Measurements from ENCODE around the gene RCBTB1.

The RCBTB1 gene

GRCh38 chr13:49516467-49516866 lies 68.9 kb downstream of the RCBTB1 start:
- no peak for DNase-seq (ENCODE audit: low read depth in 2 of 2)

DNA sequence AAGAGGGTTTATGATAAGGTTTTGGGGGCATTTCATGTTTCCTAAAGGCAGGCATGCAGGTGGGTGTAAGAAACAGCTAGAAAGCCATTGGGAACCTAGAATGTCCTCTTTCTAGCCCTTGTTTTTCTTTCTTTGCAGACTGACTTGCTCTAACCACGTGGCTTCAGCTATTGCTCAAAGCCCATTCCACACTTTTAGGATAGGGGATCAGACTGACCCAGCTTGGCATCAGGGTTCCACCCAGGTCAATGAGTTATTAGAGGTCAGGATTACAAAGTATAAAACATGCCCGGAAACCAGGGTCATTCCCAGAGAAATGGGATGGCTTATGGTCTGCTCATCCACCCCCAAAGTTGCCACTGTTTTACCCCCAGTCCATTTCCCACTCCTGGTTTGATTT lies 72.8 kb downstream of the RCBTB1 start:
- no peak for DNase-seq (ENCODE audit: low read depth in 2 of 2)

GRCh38 chr13:49503951-49504350 lies 81.4 kb downstream of the RCBTB1 start:
- DNase-seq (ENCODE audit: low read depth in 2 of 2): no peak

DNA sequence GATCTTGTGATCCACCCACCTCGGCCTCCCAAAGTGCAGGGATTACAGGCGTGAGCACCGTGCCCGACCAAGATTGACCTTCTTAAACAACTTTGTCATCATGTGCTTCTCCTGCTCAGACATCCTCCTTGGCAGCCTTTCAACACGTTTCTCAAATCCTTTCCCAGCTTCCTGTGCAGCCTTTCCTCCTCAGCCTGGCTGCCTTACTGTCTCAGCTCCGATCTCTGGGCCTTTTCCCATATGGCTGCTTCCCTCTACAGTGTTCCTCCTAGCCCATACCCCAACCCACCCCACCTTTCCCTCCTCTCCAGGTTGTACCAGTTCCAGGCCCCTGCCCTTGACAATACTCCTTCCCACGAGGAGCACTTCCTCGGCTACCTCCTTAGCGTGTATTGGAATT lies 82.4 kb downstream of the RCBTB1 start:
- DNase-seq (ENCODE audit: low read depth in 2 of 2): no peak

DNA sequence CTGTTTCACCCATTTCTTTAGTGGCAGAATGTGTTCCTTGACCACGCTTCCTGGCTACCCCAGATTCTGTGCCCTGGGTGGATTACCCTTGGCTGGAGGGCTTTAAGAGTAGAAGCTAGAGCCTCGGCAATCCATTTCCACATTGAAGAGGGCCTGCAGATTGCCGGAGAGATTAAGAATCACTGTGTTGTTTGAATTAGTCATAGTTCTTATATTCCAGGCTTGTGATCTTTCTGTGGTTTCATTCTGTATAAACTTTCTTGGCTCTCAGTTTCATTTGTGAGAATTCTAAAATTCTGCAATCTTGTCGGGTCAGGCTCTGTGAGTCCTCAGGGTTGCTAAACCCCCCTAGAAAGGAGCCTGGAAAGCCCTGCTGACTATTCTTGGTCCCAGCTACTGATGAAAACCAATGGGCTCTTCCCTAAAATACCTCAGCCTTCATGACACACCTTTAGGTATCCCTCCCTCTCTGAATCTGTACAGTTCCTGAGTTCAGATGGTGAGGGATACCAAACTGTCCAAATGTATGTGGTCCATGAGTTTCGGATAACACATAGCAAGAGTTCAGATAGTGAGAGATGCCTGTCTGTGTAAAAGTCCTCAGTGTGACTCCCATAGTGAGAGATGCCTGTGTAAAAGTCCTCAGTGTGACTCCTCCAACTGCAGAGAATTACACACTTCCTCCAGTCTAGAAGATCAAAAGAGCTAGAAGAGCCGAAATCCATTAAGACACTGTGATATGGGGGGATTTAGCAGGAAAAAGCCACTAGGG lies 85.3 kb downstream of the RCBTB1 start:
- no peak for DNase-seq (ENCODE audit: low read depth in 2 of 2)

DNA sequence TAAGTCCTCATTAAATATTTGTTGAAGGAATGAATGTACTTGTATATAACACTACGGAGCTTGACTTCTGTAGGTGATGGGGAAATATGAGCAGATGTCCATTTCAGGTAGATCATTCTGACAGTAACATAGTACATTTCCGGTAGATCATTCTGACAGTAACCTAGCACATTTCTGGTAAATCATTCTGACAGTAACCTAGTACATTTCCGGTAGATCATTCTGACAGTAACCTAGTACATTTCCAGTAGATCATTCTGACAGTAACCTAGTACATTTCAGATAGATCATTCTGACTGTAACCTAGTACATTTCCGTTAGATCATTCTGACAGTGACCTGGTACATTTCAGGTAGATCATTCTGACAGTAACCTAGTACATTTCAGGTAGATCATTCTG lies 87.2 kb downstream of the RCBTB1 start:
- no peak for DNase-seq (ENCODE audit: low read depth in 2 of 2)

DNA sequence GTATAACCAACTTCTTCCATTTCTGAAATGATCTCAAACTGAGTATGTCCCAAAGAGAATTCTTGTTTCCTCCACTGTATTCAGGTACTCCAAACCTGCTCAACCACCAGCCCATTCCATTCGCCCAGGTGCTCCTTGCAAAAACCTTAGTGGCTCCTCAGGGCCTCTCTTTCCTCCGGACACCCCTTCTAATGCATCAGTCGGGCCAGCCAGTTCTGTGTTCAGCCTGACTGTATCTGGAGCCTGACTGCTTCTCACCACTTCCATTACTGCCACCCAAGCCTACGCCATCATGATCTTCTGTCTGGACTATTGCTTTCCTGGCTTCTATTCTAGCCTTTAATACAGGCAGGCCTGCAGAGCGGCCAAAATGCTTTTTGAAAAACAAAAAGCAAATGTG lies 88.1 kb downstream of the RCBTB1 start:
- DNase-seq (ENCODE audit: low read depth in 2 of 2): no peak

DNA sequence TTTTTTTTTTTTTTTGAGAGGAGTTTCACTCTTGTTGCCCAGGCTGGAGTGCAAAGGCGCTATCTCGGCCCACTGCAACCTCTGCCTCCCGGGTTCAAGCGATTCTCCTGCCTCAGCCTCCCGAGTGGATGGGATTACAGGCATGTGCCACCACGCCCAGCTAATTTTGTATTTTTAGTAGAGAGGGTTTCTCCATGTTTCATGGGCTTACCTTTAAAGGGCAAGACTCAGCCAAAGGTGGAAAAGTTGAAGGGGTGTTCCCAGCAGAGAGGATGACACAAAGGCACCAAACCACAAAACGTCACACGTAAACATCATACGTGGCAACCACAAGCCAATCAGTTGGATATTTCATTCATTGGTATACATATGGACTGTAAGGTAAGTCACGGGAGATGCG lies 88.5 kb downstream of the RCBTB1 start:
- DNase-seq (ENCODE audit: low read depth in 2 of 2): peak in 1 of 2 donors; percentile 26

DNA sequence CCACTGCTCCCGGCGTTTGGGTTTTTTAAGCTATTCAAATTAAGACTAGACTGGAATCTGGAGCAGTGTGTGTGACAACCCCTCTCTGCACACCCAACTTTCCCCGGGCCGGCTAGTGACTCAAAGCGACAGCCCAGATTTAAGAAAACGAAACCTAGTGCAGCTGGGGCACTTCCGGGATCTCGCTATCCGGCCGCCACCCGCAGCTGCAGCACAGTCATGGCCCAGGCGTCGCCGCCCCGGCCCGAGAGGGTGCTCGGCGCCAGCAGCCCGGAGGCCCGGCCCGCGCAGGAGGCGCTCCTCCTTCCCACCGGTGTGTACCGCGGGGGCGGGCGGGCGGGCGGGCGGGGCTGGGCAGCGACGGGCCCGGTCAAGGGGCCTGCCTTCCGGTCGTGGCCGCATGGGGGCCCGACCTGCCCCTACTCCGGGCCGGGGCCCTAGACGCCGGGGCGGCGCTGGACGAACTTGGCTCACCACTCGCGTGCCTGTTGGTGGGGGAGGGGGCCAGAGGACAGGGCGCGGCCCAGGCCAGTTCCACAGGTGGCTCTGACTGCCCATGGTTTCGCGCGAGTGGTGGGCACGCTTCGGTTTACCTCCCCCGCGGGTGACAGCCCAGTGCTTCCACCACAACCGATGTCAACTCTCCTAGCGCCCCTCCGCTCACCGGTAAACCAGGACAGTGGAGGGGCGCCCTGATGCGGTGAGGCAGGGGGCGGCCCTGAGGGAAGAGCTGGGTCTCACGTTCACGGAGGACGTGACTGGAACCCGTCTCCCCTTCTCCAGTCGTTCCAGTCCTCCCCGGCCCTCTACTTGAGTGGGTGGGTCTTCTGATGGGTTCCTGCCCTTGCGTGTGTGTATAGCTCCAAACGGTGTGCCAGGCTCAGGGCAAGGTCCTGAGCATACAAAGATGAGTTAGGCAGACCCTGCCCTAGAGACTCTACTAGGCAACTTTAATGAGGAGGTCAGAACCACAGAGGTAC lies 89.3 kb downstream of the RCBTB1 start, which contains the start of gene PHF11:
TSS of gene PHF11 (plus strand) at position 171 of the 980 bp plus-strand sequence. CDS start at position 220, 49 bp downstream.
- DNase-seq (ENCODE audit: low read depth in 2 of 2): peak; percentile 71 to 76

DNA sequence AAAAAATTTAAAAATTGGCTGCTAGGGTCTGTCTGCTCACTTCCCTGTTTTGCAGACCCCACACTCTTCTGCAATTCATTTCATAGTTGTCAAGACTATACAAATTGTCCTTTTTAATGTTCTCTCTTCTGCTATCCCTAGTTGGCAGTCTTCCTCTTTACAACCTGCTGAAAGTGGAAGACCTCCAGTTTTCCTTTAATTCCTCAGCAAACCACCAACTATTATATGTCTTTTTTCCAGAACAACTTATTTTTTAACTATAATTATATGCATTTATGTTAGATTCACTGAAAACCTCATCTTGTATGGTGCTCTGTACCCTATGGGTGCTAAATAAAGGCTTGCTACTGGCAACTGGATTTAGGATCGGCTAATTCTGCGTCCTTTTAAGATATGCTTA lies 90.7 kb downstream of the RCBTB1 start:
- DNase-seq (ENCODE audit: low read depth in 2 of 2): no peak

DNA sequence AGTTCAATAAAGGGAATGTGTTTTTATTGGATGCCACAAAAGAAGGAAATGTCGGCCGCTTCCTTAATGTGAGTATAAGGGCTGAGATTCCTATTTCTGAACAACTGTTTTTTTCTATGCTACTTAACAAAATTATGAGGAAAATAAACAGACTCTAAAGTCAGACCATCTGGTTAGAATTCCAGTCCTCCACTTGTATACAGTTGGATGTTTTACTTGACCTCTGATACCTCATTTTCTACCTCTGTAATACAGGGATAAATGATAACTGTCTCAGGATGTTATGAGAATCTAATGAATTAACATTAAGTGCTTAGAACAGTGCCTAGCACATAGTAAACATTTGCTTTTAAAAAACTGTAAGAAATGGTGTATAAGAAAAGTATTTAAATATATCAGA lies 96.8 kb downstream of the RCBTB1 start:
- DNase-seq (ENCODE audit: low read depth in 2 of 2): no peak

Data from stimulated activated CD8-positive, alpha-beta memory T cell treated with anti-CD3 and anti-CD28 coated beads, Interleukin-7, amount 100 ng/mL, for 1 hour (primary cell).